ENCODE data around the gene COQ9.
"Not testable (repeated sequence)": the region's sequence is repeated elsewhere in the genome, so short reads cannot be mapped to it uniquely, and the experiment has no call there.

Gene COQ9

DNA sequence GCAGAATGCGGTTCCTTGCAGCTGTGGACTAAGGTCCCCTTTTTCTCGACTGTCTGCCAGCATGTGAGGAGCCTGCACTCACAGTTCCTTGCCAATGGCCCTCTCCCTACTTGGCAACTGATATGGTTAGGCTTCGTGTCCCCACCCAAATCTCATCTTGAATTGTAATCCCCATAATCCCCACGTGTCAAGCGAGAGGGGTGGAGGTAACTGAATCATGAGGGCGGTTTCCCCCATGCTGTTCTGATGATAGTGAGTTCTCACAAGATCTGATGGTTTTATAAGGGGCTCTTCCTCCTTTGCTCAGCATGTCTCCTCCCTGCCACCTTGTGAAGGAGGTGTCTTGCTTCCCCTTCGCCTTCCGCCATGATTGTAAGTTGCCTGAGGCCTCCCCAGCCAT lies 20.0 kb upstream of the COQ9 start:
- no peak overlapping the region for H3K4me3 ChIP-seq (ENCODE audit: low read depth, low read length)
- TF ChIP-seq, protein P1, sequence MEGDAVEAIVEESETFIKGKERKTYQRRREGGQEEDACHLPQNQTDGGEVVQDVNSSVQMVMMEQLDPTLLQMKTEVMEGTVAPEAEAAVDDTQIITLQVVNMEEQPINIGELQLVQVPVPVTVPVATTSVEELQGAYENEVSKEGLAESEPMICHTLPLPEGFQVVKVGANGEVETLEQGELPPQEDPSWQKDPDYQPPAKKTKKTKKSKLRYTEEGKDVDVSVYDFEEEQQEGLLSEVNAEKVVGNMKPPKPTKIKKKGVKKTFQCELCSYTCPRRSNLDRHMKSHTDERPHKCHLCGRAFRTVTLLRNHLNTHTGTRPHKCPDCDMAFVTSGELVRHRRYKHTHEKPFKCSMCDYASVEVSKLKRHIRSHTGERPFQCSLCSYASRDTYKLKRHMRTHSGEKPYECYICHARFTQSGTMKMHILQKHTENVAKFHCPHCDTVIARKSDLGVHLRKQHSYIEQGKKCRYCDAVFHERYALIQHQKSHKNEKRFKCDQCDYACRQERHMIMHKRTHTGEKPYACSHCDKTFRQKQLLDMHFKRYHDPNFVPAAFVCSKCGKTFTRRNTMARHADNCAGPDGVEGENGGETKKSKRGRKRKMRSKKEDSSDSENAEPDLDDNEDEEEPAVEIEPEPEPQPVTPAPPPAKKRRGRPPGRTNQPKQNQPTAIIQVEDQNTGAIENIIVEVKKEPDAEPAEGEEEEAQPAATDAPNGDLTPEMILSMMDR (IDR thresholded peaks at IDR 0.05; ENCODE audit: borderline replicate concordance, insufficient read depth, low read depth, low read length) = no peak

- no peak overlapping the region for H3K4me3 ChIP-seq (ENCODE audit: low read depth, low read length)
- TF ChIP-seq, protein P1 (IDR thresholded peaks at IDR 0.05; ENCODE audit: borderline replicate concordance, insufficient read depth, low read depth, low read length) = no peak
Observed at GRCh38 chr16:57427824-57428223, 19.5 kb upstream of the COQ9 start.

GRCh38 chr16:57430955-57431354 lies 16.3 kb upstream of the COQ9 start:
- TF ChIP-seq, protein P1 (IDR thresholded peaks at IDR 0.05; ENCODE audit: borderline replicate concordance, insufficient read depth, low read depth, low read length) = no peak
- no peak overlapping the region for H3K4me3 ChIP-seq (ENCODE audit: low read depth, low read length)

- H3K4me3 ChIP-seq (ENCODE audit: low read depth, low read length) = no peak overlapping the region
- TF ChIP-seq, protein P1 (IDR thresholded peaks at IDR 0.05; ENCODE audit: borderline replicate concordance, insufficient read depth, low read depth, low read length) = no peak
Observed at GRCh38 chr16:57432505-57432904, 14.8 kb upstream of the COQ9 start.

- H3K4me3 ChIP-seq (ENCODE audit: low read depth, low read length) = no peak overlapping the region
- TF ChIP-seq, protein P1 (IDR thresholded peaks at IDR 0.05; ENCODE audit: borderline replicate concordance, insufficient read depth, low read depth, low read length) = no peak
Observed at GRCh38 chr16:57432989-57433388, 14.3 kb upstream of the COQ9 start.

GRCh38 chr16:57434003-57434402 lies 13.3 kb upstream of the COQ9 start:
- TF ChIP-seq, protein P1 (IDR thresholded peaks at IDR 0.05; ENCODE audit: borderline replicate concordance, insufficient read depth, low read depth, low read length) = no peak
- H3K4me3 ChIP-seq (ENCODE audit: low read depth, low read length) = no peak overlapping the region

DNA sequence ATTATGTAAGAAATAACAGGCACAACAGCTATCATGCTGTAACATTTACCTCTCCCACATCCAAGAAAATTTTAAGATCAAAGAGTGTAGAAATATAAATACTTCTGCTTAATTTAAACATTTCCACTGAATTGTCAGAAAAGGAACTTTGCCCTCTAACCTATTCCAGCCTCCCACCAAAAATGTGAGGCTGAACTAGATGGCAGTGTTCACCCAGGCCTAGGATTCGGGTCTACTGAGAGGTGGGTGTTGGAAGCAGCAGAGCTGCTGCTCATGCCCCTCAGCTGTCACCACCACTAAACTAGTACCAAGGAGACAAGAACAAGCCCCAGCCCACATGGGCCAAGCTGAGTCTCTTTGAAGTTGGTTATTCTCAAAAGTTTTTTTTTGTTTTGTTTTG lies 11.4 kb upstream of the COQ9 start:
- TF ChIP-seq, protein P1 (IDR thresholded peaks at IDR 0.05; ENCODE audit: borderline replicate concordance, insufficient read depth, low read depth, low read length) = no peak

DNA sequence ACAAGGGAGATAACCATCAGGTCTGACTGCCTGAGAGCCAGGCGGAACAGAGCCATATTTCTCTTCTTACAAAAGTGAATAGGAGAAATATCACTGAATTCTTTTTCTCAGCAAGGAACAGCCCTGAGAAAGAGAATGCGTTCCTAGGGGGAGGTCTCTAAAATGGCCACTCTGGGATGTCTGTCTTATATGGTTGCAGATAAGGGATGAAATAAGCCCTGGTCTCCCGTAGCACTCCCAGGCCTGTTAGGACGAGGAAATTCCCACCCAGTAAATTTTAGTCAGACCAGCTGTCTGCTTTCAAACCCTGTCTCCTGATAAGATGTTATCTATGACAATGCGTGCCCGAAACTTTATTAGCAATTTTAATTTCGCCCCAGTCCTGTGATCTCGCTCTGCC lies 7.3 kb upstream of the COQ9 start:
- H3K4me3 ChIP-seq (ENCODE audit: low read depth, low read length) = not testable (repeated sequence)

More for the DNA sequence above, 11.4 kb upstream of the COQ9 start:
- H3K4me3 ChIP-seq (ENCODE audit: low read depth, low read length) = no peak overlapping the region

GRCh38 chr16:57440551-57440950 lies 6.7 kb upstream of the COQ9 start:
- not testable (repeated sequence) for H3K4me3 ChIP-seq (ENCODE audit: low read depth, low read length)

All from GM12875 (cell line).